HEK293 (cell line): ENCODE data around the gene SLA2.

Experiments used
- GFI1B ChIP-seq: fragments of 450-650 bp; formaldehyde crosslinking; IDR thresholded peaks from 2 replicates; pipeline ENCODE4 v1.5.1; 2016; ENCODE audit warnings: missing biosample characterization, missing genetic modification characterization
- SCRT2 ChIP-seq: fragments of 450-650 bp; formaldehyde crosslinking; IDR thresholded peaks from 2 replicates; pipeline ENCODE4 v1.5.1; 2016; ENCODE audit warnings: missing biosample characterization, missing genetic modification characterization
- ZFP37 ChIP-seq: fragments of 450-650 bp; formaldehyde crosslinking; IDR thresholded peaks from 2 replicates; pipeline ENCODE4 v1.5.1; 2016; ENCODE audit warnings: missing biosample characterization, missing genetic modification characterization
- ZNF202 ChIP-seq: fragments of 450-650 bp; formaldehyde crosslinking; IDR thresholded peaks from 2 replicates; pipeline ENCODE4 v1.5.1; 2016; ENCODE audit warnings: missing biosample characterization, missing genetic modification characterization, borderline replicate concordance
- ZNF24 ChIP-seq: fragments of 450-650 bp; formaldehyde crosslinking; IDR thresholded peaks from 2 replicates; pipeline ENCODE4 v1.5.1; 2016; ENCODE audit warnings: missing biosample characterization, missing genetic modification characterization
- ZNF274 ChIP-seq, 2 experiments: fragments of 200-500 bp in 1 of 2; fragments of 450-650 bp in 1 of 2; sonication (Bioruptor generic) in 1 of 2; formaldehyde crosslinking in 1 of 2; IDR thresholded peaks; 2 replicates each; pipeline versions ENCODE4 v1.5.1 to v1.6.1; 2014 to 2016; ENCODE audit warnings: borderline replicate concordance in 1 of 2, inconsistent platforms in 1 of 2, low read length in 1 of 2, missing biosample characterization in 1 of 2, missing genetic modification characterization in 1 of 2
- ZNF341 ChIP-seq: fragments of 450-650 bp; formaldehyde crosslinking; IDR thresholded peaks from 2 replicates; pipeline ENCODE4; 2016; ENCODE audit warnings: low read depth, missing biosample characterization, missing genetic modification characterization
- ZNF548 ChIP-seq: fragments of 450-650 bp; formaldehyde crosslinking; IDR thresholded peaks from 2 replicates; pipeline ENCODE4 v1.5.1; 2016; ENCODE audit warnings: missing biosample characterization, missing genetic modification characterization
- ZNF621 ChIP-seq: fragments of 450-650 bp; formaldehyde crosslinking; IDR thresholded peaks from 2 replicates; pipeline ENCODE4 v1.5.1; 2017; ENCODE audit warnings: missing biosample characterization, missing genetic modification characterization
- ZNF76 ChIP-seq: fragments of 450-650 bp; formaldehyde crosslinking; IDR thresholded peaks from 2 replicates; pipeline ENCODE4; 2016; ENCODE audit warnings: low read depth, missing biosample characterization, missing genetic modification characterization, borderline replicate concordance
- ZXDB ChIP-seq: fragments of 450-650 bp; formaldehyde crosslinking; IDR thresholded peaks from 2 replicates; pipeline ENCODE4 v1.5.1; 2016; ENCODE audit warnings: missing biosample characterization, missing genetic modification characterization
- TF ChIP-seq, protein P1 (sequence below): fragments of 450-650 bp; formaldehyde crosslinking; IDR thresholded peaks from 2 replicates; pipeline ENCODE4 v1.5.1; 2016; ENCODE audit warnings: missing biosample characterization, missing genetic modification characterization
- TF ChIP-seq, protein P2 (sequence below): fragments of 450-650 bp; formaldehyde crosslinking; IDR thresholded peaks from 2 replicates; pipeline ENCODE4 v1.5.1; 2016; ENCODE audit warnings: missing biosample characterization, missing genetic modification characterization
- TF ChIP-seq, protein P3 (sequence below): fragments of 450-650 bp; formaldehyde crosslinking; IDR thresholded peaks from 2 replicates; pipeline ENCODE4 v1.5.1; 2016; ENCODE audit warnings: missing biosample characterization, missing genetic modification characterization, borderline replicate concordance
- TF ChIP-seq, protein P4 (sequence below): fragments of 450-650 bp; formaldehyde crosslinking; IDR thresholded peaks from 2 replicates; pipeline ENCODE4 v1.5.1; 2016; ENCODE audit warnings: missing biosample characterization, missing genetic modification characterization
- TF ChIP-seq, protein P5 (sequence below): fragments of 450-650 bp; formaldehyde crosslinking; IDR thresholded peaks from 2 replicates; pipeline ENCODE4 v1.5.1; 2016; ENCODE audit warnings: missing biosample characterization, missing genetic modification characterization, low read depth
- TF ChIP-seq, protein P6 (sequence below): fragments of 450-650 bp; formaldehyde crosslinking; IDR thresholded peaks from 2 replicates; pipeline ENCODE4 v1.5.1; 2016; ENCODE audit warnings: missing biosample characterization, missing genetic modification characterization, borderline replicate concordance
- TF ChIP-seq, protein P7 (sequence below): fragments of 450-650 bp; formaldehyde crosslinking; conservative IDR thresholded peaks from 2 replicates; pipeline ENCODE4 v1.5.1; 2016; ENCODE audit warnings: low read depth, missing biosample characterization, missing genetic modification characterization

SLA2 gene

DNA sequence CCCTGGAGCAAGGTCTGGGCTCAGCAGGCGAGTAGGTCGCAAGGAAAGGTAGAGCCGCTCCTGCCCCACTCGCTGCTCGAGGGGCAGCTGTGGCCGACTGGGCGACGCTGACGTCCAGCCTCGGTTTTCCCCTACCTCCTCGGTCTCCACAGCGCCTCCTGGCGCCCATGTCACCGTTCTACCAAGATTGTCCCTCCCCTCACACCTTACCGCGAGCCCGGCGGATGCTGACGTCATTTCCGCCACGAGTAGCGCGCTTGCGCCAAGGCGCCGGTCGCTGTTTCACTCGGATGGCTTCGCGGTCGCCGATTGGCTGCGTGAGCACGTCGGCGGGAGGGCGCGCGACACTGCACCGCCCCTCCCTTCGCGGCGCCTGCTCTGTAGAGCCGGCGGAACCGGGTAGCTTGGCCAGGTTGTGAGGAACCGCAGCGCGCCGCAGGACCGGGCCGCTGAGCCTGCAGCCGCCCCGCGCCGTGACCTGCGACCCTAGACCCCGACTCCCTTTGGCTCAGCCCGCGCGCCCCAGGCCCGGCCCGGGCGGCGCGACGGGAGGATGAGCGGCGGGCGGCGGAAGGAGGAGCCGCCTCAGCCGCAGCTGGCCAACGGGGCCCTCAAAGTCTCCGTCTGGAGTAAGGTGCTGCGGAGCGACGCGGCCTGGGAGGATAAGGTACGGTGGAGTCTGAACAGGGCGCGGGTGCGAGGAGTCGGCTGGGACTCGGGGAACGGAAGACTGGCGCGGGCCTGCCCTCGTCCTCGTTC, 40.4 kb downstream of the SLA2 start, which contains the start of gene RAB5IF (continued):
- TF ChIP-seq, protein P1, sequence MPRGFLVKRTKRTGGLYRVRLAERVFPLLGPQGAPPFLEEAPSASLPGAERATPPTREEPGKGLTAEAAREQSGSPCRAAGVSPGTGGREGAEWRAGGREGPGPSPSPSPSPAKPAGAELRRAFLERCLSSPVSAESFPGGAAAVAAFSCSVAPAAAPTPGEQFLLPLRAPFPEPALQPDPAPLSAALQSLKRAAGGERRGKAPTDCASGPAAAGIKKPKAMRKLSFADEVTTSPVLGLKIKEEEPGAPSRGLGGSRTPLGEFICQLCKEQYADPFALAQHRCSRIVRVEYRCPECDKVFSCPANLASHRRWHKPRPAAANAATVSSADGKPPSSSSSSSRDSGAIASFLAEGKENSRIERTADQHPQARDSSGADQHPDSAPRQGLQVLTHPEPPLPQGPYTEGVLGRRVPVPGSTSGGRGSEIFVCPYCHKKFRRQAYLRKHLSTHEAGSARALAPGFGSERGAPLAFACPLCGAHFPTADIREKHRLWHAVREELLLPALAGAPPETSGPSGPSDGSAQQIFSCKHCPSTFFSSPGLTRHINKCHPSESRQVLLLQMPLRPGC (tag by site-specific recombination) = peak; percentile 79
- TF ChIP-seq, protein P2, sequence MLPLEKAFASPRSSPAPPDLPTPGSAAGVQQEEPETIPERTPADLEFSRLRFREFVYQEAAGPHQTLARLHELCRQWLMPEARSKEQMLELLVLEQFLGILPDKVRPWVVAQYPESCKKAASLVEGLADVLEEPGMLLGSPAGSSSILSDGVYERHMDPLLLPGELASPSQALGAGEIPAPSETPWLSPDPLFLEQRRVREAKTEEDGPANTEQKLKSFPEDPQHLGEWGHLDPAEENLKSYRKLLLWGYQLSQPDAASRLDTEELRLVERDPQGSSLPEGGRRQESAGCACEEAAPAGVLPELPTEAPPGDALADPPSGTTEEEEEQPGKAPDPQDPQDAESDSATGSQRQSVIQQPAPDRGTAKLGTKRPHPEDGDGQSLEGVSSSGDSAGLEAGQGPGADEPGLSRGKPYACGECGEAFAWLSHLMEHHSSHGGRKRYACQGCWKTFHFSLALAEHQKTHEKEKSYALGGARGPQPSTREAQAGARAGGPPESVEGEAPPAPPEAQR = 0 out of 2 replicates have a peak, but pooled peaks have one; percentile 22
- TF ChIP-seq, protein P3, sequence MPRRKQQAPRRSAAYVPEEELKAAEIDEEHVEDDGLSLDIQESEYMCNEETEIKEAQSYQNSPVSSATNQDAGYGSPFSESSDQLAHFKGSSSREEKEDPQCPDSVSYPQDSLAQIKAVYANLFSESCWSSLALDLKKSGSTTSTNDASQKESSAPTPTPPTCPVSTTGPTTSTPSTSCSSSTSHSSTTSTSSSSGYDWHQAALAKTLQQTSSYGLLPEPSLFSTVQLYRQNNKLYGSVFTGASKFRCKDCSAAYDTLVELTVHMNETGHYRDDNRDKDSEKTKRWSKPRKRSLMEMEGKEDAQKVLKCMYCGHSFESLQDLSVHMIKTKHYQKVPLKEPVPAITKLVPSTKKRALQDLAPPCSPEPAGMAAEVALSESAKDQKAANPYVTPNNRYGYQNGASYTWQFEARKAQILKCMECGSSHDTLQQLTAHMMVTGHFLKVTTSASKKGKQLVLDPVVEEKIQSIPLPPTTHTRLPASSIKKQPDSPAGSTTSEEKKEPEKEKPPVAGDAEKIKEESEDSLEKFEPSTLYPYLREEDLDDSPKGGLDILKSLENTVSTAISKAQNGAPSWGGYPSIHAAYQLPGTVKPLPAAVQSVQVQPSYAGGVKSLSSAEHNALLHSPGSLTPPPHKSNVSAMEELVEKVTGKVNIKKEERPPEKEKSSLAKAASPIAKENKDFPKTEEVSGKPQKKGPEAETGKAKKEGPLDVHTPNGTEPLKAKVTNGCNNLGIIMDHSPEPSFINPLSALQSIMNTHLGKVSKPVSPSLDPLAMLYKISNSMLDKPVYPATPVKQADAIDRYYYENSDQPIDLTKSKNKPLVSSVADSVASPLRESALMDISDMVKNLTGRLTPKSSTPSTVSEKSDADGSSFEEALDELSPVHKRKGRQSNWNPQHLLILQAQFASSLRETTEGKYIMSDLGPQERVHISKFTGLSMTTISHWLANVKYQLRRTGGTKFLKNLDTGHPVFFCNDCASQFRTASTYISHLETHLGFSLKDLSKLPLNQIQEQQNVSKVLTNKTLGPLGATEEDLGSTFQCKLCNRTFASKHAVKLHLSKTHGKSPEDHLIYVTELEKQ = peak; percentile 45; the same call in 1 of the 2 replicates
- 0 out of 2 replicates have a peak, but pooled peaks have one; percentile 23 for TF ChIP-seq ZNF76 (tag by site-specific recombination)
- TF ChIP-seq, protein P4, sequence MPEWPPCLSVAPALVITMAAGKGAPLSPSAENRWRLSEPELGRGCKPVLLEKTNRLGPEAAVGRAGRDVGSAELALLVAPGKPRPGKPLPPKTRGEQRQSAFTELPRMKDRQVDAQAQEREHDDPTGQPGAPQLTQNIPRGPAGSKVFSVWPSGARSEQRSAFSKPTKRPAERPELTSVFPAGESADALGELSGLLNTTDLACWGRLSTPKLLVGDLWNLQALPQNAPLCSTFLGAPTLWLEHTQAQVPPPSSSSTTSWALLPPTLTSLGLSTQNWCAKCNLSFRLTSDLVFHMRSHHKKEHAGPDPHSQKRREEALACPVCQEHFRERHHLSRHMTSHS (tag by site-specific recombination) = no peak
- no peak for TF ChIP-seq ZFP37 (tag by site-specific recombination)
- peak; percentile 63 for TF ChIP-seq ZXDB (tag by site-specific recombination)
- TF ChIP-seq, protein P5, sequence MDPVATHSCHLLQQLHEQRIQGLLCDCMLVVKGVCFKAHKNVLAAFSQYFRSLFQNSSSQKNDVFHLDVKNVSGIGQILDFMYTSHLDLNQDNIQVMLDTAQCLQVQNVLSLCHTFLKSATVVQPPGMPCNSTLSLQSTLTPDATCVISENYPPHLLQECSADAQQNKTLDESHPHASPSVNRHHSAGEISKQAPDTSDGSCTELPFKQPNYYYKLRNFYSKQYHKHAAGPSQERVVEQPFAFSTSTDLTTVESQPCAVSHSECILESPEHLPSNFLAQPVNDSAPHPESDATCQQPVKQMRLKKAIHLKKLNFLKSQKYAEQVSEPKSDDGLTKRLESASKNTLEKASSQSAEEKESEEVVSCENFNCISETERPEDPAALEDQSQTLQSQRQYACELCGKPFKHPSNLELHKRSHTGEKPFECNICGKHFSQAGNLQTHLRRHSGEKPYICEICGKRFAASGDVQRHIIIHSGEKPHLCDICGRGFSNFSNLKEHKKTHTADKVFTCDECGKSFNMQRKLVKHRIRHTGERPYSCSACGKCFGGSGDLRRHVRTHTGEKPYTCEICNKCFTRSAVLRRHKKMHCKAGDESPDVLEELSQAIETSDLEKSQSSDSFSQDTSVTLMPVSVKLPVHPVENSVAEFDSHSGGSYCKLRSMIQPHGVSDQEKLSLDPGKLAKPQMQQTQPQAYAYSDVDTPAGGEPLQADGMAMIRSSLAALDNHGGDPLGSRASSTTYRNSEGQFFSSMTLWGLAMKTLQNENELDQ = no peak
- peak; percentile 84 for TF ChIP-seq ZNF341 (tag by site-specific recombination)
- TF ChIP-seq ZNF24 (tag by site-specific recombination) = peak; percentile 78; the same call in 1 of the 2 replicates
- TF ChIP-seq ZNF202 (tag by site-specific recombination) = no peak
- no peak for TF ChIP-seq ZNF548
- no peak for TF ChIP-seq ZNF621
- TF ChIP-seq, protein P6, sequence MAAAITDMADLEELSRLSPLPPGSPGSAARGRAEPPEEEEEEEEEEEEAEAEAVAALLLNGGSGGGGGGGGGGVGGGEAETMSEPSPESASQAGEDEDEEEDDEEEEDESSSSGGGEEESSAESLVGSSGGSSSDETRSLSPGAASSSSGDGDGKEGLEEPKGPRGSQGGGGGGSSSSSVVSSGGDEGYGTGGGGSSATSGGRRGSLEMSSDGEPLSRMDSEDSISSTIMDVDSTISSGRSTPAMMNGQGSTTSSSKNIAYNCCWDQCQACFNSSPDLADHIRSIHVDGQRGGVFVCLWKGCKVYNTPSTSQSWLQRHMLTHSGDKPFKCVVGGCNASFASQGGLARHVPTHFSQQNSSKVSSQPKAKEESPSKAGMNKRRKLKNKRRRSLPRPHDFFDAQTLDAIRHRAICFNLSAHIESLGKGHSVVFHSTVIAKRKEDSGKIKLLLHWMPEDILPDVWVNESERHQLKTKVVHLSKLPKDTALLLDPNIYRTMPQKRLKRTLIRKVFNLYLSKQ (tag by site-specific recombination) = no peak
- TF ChIP-seq SCRT2 = 0 out of 2 replicates have a peak, but pooled peaks have one; percentile 56
- TF ChIP-seq ZNF274 (IDR thresholded peaks at IDR 0.05; ENCODE audit: low read length) = no peak
- TF ChIP-seq ZNF274 (tag by site-specific recombination; IDR thresholded peaks at IDR 0.05; ENCODE audit: borderline replicate concordance) = no peak
- TF ChIP-seq GFI1B (tag by site-specific recombination) = no peak
- TF ChIP-seq, protein P7, sequence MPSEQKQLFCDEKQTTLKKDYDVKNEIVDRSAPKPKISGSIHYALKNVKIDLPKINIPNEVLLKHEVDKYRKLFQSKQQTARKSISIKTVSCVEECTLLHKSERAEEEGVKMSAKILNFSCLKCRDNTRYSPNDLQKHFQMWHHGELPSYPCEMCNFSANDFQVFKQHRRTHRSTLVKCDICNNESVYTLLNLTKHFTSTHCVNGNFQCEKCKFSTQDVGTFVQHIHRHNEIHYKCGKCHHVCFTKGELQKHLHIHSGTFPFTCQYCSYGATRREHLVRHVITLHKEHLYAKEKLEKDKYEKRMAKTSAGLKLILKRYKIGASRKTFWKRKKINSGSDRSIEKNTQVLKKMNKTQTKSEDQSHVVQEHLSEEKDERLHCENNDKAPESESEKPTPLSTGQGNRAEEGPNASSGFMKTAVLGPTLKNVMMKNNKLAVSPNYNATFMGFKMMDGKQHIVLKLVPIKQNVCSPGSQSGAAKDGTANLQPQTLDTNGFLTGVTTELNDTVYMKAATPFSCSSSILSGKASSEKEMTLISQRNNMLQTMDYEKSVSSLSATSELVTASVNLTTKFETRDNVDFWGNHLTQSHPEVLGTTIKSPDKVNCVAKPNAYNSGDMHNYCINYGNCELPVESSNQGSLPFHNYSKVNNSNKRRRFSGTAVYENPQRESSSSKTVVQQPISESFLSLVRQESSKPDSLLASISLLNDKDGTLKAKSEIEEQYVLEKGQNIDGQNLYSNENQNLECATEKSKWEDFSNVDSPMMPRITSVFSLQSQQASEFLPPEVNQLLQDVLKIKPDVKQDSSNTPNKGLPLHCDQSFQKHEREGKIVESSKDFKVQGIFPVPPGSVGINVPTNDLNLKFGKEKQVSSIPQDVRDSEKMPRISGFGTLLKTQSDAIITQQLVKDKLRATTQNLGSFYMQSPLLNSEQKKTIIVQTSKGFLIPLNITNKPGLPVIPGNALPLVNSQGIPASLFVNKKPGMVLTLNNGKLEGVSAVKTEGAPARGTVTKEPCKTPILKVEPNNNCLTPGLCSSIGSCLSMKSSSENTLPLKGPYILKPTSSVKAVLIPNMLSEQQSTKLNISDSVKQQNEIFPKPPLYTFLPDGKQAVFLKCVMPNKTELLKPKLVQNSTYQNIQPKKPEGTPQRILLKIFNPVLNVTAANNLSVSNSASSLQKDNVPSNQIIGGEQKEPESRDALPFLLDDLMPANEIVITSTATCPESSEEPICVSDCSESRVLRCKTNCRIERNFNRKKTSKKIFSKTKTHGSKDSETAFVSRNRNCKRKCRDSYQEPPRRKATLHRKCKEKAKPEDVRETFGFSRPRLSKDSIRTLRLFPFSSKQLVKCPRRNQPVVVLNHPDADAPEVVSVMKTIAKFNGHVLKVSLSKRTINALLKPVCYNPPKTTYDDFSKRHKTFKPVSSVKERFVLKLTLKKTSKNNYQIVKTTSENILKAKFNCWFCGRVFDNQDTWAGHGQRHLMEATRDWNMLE (tag by site-specific recombination) = peak; percentile 87
- TF ChIP-seq, all 188 proteins: peak for 54
